Calu3 (cell line): ENCODE results near the gene GPR107. TPM values are rescaled to one million over a fixed set of nuclear protein-coding genes. Genes with fewer than 3 reads are reported as not detected.

Experiments used
- BruUV-seq: library from RNA; stranded (reverse); fragments of 400-500 nt; replicated peaks from 2 replicates; lab custom pipeline; 2021; lab: Mats Ljungman, UMichigan
- CTCF ChIA-PET: fragments of 300-600 bp; sonication (Branson Sonifier 250); formaldehyde crosslinking; loops from one replicate; lab custom pipeline; 2022; ENCODE audit warnings: antibody characterized with exemption; lab: Charles Lee
- DNase-seq: peaks from one replicate; pipeline ENCODE4 v3.0.0; 2022
- H3K27ac Mint-ChIP-seq: one replicate; pipeline ENCODE4 v1.8.0; 2022; ENCODE audit warnings: mixed read lengths; ENCODE audit not compliant: unreplicated experiment
- H3K27me3 Mint-ChIP-seq: one replicate; pipeline ENCODE4 v1.8.0; 2022; ENCODE audit warnings: mixed read lengths; ENCODE audit not compliant: unreplicated experiment
- H3K36me3 Mint-ChIP-seq: one replicate; pipeline ENCODE4 v1.8.0; 2022; ENCODE audit warnings: mild to moderate bottlenecking, moderate library complexity, mixed read lengths; ENCODE audit not compliant: insufficient read depth, unreplicated experiment
- H3K4me1 Mint-ChIP-seq: one replicate; pipeline ENCODE4 v1.8.0; 2022; ENCODE audit warnings: mild to moderate bottlenecking, low read depth, mixed read lengths; ENCODE audit not compliant: unreplicated experiment
- H3K4me3 Mint-ChIP-seq: one replicate; pipeline ENCODE4 v1.8.0; 2022; ENCODE audit warnings: mild to moderate bottlenecking, low read depth, moderate library complexity, mixed read lengths; ENCODE audit not compliant: unreplicated experiment
- H3K9me3 Mint-ChIP-seq: one replicate; pipeline ENCODE4 v1.8.0; 2022; ENCODE audit warnings: low read depth, mixed read lengths; ENCODE audit not compliant: unreplicated experiment
- CTCF ChIP-seq: fragments of 200-600 bp; IDR thresholded peaks from one replicate; pipeline ENCODE4 v1.8.0; 2022; ENCODE audit warnings: antibody characterized with exemption; ENCODE audit not compliant: unreplicated experiment
- intact Hi-C: fragments of 100-400 bp; cut with micrococcal nuclease; formaldehyde crosslinking; loops from one replicate; pipeline ENCODE4 v1.10.0; 2022; ENCODE audit not compliant: unreplicated experiment
- total RNA-seq: library from RNA; stranded (reverse); gene quantifications from 2 replicates; pipeline ENCODE4 v1.2.3, GENCODE V29; 2022

Gene GPR107
- total RNA-seq, 1 experiment from 2014 or later = 43.4 TPM

- no peak for DNase-seq
- no TSS peak for BruUV-seq
- H3K9me3 Mint-ChIP-seq = no peaks in the 10 kb centered on the region
- H3K4me1 Mint-ChIP-seq = peaks cover 1% of the 10 kb centered on the region
- H3K36me3 Mint-ChIP-seq = peaks cover 6% of the 10 kb centered on the region
- CTCF ChIA-PET = no interaction called here
- H3K4me3 Mint-ChIP-seq = no peak overlapping the region
- TF ChIP-seq CTCF = no peak
- no peaks in the 10 kb centered on the region for H3K27me3 Mint-ChIP-seq
- intact Hi-C loops = no loop called here
- H3K27ac Mint-ChIP-seq = no peak overlapping the region
Measured at GRCh38 chr9:130177898-130178805, 124.4 kb downstream of the GPR107 start.

- no peaks in the 10 kb centered on the region for H3K27me3 Mint-ChIP-seq
- no peak for TF ChIP-seq CTCF
- H3K36me3 Mint-ChIP-seq = peaks cover 4% of the 10 kb centered on the region
- DNase-seq = no peak
- H3K4me1 Mint-ChIP-seq = peaks cover 10% of the 10 kb centered on the region
- intact Hi-C loops = no loop called here
- no peak overlapping the region for H3K4me3 Mint-ChIP-seq
- BruUV-seq = no TSS peak
- no peak overlapping the region for H3K27ac Mint-ChIP-seq
- H3K9me3 Mint-ChIP-seq = no peaks in the 10 kb centered on the region
- CTCF ChIA-PET = no interaction called here
Measured at GRCh38 chr9:130179331-130179907, 125.7 kb downstream of the GPR107 start.

GRCh38 chr9:130180516-130180915 lies 126.8 kb downstream of the GPR107 start:
- BruUV-seq = no TSS peak
- Mint-ChIP-seq H3K27me3 (no peaks in the 10 kb centered on the region), H3K4me1 (peaks cover 10% of the 10 kb centered on the region), H3K27ac (no peak overlapping the region), H3K36me3 (peaks cover 4% of the 10 kb centered on the region), H3K4me3 (no peak overlapping the region), H3K9me3 (no peaks in the 10 kb centered on the region)
- DNase-seq = no peak
- CTCF ChIA-PET = no interaction called here
- intact Hi-C loops = no loop called here
- TF ChIP-seq CTCF = no peak

GRCh38 chr9:130181678-130182380 lies 128.1 kb downstream of the GPR107 start:
- Mint-ChIP-seq H3K36me3 (peaks cover 7% of the 10 kb centered on the region), H3K27me3 (no peaks in the 10 kb centered on the region), H3K4me1 (peaks cover 22% of the 10 kb centered on the region), H3K9me3 (no peaks in the 10 kb centered on the region), H3K4me3 (no peak overlapping the region), H3K27ac (no peak overlapping the region)
- DNase-seq = no peak
- no TSS peak for BruUV-seq
- CTCF ChIA-PET = no interaction called here
- intact Hi-C loops = no loop called here
- no peak for TF ChIP-seq CTCF
